Neural progenitor cell (in vitro differentiated cells): ENCODE measurements around the gene PTPRK.

Experiments used
- EZH2 ChIP-seq: fragments of 200-600 bp; sonication (generic); IDR thresholded peaks from 2 replicates; pipeline ENCODE4 v1.6.1; 2017; ENCODE audit warnings: antibody characterized with exemption, mild to moderate bottlenecking, moderate library complexity
- TF ChIP-seq, protein P1 (sequence below): fragments of 200-600 bp; sonication (generic); IDR thresholded peaks from 2 replicates; pipeline ENCODE4 v1.5.1; 2017; ENCODE audit warnings: antibody characterized with exemption, mild to moderate bottlenecking

DNA sequence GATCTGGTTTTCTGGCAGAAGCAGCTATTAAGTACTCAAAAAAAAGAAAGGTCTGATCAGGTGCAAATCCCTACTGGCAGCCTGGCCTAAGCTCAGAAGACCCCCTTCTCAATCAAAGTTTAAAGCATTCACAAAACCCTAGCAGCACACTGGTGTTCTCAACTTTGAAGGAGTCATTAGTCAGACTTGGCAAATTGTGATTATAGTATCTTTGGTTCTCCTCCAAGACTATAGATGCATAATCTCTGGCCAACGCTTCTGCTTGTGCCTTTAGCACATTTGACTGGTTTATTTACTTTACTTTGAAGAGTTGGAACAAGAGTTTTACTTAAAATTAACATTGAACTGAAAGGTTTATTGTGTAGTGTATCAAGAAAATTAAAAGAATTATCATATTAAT, 248.9 kb downstream of the PTPRK start:
- TF ChIP-seq, protein P1, sequence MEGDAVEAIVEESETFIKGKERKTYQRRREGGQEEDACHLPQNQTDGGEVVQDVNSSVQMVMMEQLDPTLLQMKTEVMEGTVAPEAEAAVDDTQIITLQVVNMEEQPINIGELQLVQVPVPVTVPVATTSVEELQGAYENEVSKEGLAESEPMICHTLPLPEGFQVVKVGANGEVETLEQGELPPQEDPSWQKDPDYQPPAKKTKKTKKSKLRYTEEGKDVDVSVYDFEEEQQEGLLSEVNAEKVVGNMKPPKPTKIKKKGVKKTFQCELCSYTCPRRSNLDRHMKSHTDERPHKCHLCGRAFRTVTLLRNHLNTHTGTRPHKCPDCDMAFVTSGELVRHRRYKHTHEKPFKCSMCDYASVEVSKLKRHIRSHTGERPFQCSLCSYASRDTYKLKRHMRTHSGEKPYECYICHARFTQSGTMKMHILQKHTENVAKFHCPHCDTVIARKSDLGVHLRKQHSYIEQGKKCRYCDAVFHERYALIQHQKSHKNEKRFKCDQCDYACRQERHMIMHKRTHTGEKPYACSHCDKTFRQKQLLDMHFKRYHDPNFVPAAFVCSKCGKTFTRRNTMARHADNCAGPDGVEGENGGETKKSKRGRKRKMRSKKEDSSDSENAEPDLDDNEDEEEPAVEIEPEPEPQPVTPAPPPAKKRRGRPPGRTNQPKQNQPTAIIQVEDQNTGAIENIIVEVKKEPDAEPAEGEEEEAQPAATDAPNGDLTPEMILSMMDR, result no peak
- TF ChIP-seq EZH2, result no peak
